T-helper 1 cell treated with Interleukin-12 subunit alpha and Interleukin-12 subunit beta and Interleukin-4 antibody, amounts not matched to agents 30 μg/mL and 1 μg/mL, for 36 hours (primary cell): Measurements from ENCODE around the gene SLC10A6.

Experiments used
- H3K27ac Mint-ChIP-seq: one replicate; pipeline ENCODE4 v1.8.0; 2021; ENCODE audit warnings: mild to moderate bottlenecking, mixed read lengths
- H3K27me3 Mint-ChIP-seq: one replicate; pipeline ENCODE4 v1.8.0; 2021; ENCODE audit warnings: low read depth, mixed read lengths
- H3K36me3 Mint-ChIP-seq: one replicate; pipeline ENCODE4 v1.8.0; 2021; ENCODE audit warnings: low read depth, mixed read lengths
- H3K4me1 Mint-ChIP-seq: one replicate; pipeline ENCODE4 v1.8.0; 2021; ENCODE audit warnings: low read depth, mixed read lengths
- H3K4me3 Mint-ChIP-seq: one replicate; pipeline ENCODE4 v1.8.0; 2021; ENCODE audit warnings: mild to moderate bottlenecking, moderate library complexity, mixed read lengths
- H3K9me3 Mint-ChIP-seq: one replicate; pipeline ENCODE4 v1.8.0; 2021; ENCODE audit warnings: mixed read lengths

Gene SLC10A6

DNA sequence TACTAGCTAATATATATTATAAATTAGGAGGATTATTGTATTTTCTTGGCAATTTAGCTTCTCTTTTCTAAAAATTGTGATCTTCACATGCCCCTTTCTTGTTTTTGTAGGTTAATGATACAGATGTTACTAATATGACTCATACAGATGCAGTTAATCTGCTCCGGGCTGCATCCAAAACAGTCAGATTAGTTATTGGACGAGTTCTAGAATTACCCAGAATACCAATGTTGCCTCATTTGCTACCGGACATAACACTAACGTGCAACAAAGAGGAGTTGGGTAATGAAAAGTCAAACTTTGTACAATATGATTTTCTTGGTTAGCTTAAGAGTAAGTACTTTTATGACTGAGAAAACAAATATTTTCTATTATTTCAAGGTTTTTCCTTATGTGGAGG, 74.1 kb downstream of the SLC10A6 start:
- Mint-ChIP-seq H3K27me3 (peaks cover 4% of the 10 kb centered on the region), H3K4me1 (no peaks in the 10 kb centered on the region), H3K36me3 (no peaks in the 10 kb centered on the region), H3K4me3 (no peak overlapping the region), H3K9me3 (no peaks in the 10 kb centered on the region), H3K27ac (no peak overlapping the region)
